HG03196 (cell line): ENCODE results near the gene DNAJA3.
"Not testable (repeated sequence)": the region's sequence is repeated elsewhere in the genome, so short reads cannot be mapped to it uniquely, and the experiment has no call there.

Experiments used
- ATAC-seq: cut with Tn5 transposase; IDR thresholded peaks from one replicate; pipeline ENCODE4 v1.9.1; 2021; ENCODE audit not compliant: unreplicated experiment

Gene DNAJA3

GRCh38 chr16:4386951-4387565, 38.6 kb upstream of the DNAJA3 start:
- ATAC-seq: no peak

- no peak for ATAC-seq
These were observed 37.9 kb upstream of the DNAJA3 start for GRCh38 chr16:4387781-4388180.

GRCh38 chr16:4388271-4389021, 37.2 kb upstream of the DNAJA3 start:
- no peak for ATAC-seq

- ATAC-seq: no peak
These were observed 36.4 kb upstream of the DNAJA3 start for GRCh38 chr16:4389051-4389955.

- no peak for ATAC-seq
These were observed 35.1 kb upstream of the DNAJA3 start for GRCh38 chr16:4390266-4391260.

GRCh38 chr16:4391631-4392381, 33.9 kb upstream of the DNAJA3 start:
- ATAC-seq: no peak

GRCh38 chr16:4392382-4393239, 33.1 kb upstream of the DNAJA3 start:
- no peak for ATAC-seq

- ATAC-seq: no peak
These were observed 32.4 kb upstream of the DNAJA3 start for GRCh38 chr16:4393240-4393600.

GRCh38 chr16:4393850-4394249, 31.8 kb upstream of the DNAJA3 start:
- ATAC-seq: not testable (repeated sequence)

- no peak for ATAC-seq
These were observed 30.5 kb upstream of the DNAJA3 start for GRCh38 chr16:4395055-4395726.

GRCh38 chr16:4399001-4399730, 26.5 kb upstream of the DNAJA3 start:
- no peak for ATAC-seq

- no peak for ATAC-seq
These were observed 24.6 kb upstream of the DNAJA3 start for GRCh38 chr16:4401094-4401501.

- no peak for ATAC-seq
These were observed 24.2 kb upstream of the DNAJA3 start for GRCh38 chr16:4401510-4401909.

- no peak for ATAC-seq
These were observed 23.1 kb upstream of the DNAJA3 start for GRCh38 chr16:4402439-4403132.

GRCh38 chr16:4403133-4403949, 22.3 kb upstream of the DNAJA3 start:
- no peak for ATAC-seq

GRCh38 chr16:4404247-4404966, 21.3 kb upstream of the DNAJA3 start:
- ATAC-seq: no peak
